HG03196 (cell line): Measurements from ENCODE around the gene ZNF433.
"Not testable (repeated sequence)": the region's sequence is repeated elsewhere in the genome, so short reads cannot be mapped to it uniquely, and the experiment has no call there.

Experiments
- ATAC-seq: cut with Tn5 transposase; IDR thresholded peaks from one replicate; pipeline ENCODE4 v1.9.1; 2021; ENCODE audit not compliant: unreplicated experiment

ZNF433 gene

GRCh38 chr19:11991921-11992320 lies 43.6 kb downstream of the ZNF433 start:
- ATAC-seq: not testable (repeated sequence)

GRCh38 chr19:11989112-11989456 lies 46.4 kb downstream of the ZNF433 start:
- no peak for ATAC-seq

- ATAC-seq: peak; percentile 73
Observed at GRCh38 chr19:11987405-11988281, 47.8 kb downstream of the ZNF433 start.

- no peak for ATAC-seq
Observed at GRCh38 chr19:11986754-11987153, 48.7 kb downstream of the ZNF433 start.

GRCh38 chr19:11984986-11985385 lies 50.5 kb downstream of the ZNF433 start:
- ATAC-seq: no peak

GRCh38 chr19:11982526-11982925 lies 53.0 kb downstream of the ZNF433 start:
- ATAC-seq: no peak

- no peak for ATAC-seq
Observed at GRCh38 chr19:11979527-11979926, 56.0 kb downstream of the ZNF433 start.

GRCh38 chr19:11978492-11979100 lies 56.9 kb downstream of the ZNF433 start:
- ATAC-seq: no peak

GRCh38 chr19:11973019-11973810 lies 62.3 kb downstream of the ZNF433 start:
- no peak for ATAC-seq

- ATAC-seq: no peak
Observed at GRCh38 chr19:11971041-11971440, 64.4 kb downstream of the ZNF433 start.

- no peak for ATAC-seq
Observed at GRCh38 chr19:11970174-11970573, 65.3 kb downstream of the ZNF433 start.

- ATAC-seq: peak; percentile 85
Observed at GRCh38 chr19:11964858-11965645, 70.4 kb downstream of the ZNF433 start, which contains the start of gene ZNF763. TSS of gene ZNF763 (plus strand) at chr19:11965040. CDS start at chr19:11965209, 169 bp downstream.
